T47D (cell line): ENCODE results near the gene NHLRC1.
"Not testable (repeated sequence)": the region's sequence is repeated elsewhere in the genome, so short reads cannot be mapped to it uniquely, and the experiment has no call there.

Experiments
- DNase-seq, 2 experiments: peaks; one replicate each; pipeline versions ENCODE4 v3.0.0 to v3.0.0-alpha.2; 2011 to 2012; ENCODE audit warnings: low read depth in 1 of 2, low spot score in 1 of 2
- JUND ChIP-seq: IDR thresholded peaks from 2 replicates; pipeline ENCODE4 v1.6.1; 2012; ENCODE audit warnings: low read depth
- in situ Hi-C: cut with HindIII; loops from 2 replicates; pipeline ENCODE4 v1.10.0; 2016; ENCODE audit warnings: low sequenced_read_pairs, low pct_unique_long_range_greater_than_20kb

NHLRC1 gene

DNA sequence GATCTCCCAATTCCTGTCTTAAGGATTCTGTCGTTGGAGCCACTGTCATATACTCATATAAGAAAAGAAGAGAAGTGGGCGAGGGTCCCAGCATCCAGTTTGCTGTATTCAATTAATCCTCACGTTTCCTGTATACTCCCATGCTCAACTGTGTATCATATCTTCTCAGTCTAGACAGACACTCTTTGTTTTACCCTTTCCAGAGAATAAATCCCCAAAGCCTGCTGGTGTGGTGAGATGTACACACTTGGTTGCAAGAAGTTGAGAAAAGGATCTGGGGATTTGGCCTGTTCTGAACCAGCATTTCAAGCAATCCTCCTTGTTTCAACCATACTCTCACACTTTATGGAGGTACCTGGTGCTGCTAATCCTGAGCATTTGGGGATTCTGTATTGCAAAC is 29.3 kb upstream of the NHLRC1 start:
- no peak for TF ChIP-seq JUND
- no peak for DNase-seq
- in situ Hi-C loops: no loop called here

DNA sequence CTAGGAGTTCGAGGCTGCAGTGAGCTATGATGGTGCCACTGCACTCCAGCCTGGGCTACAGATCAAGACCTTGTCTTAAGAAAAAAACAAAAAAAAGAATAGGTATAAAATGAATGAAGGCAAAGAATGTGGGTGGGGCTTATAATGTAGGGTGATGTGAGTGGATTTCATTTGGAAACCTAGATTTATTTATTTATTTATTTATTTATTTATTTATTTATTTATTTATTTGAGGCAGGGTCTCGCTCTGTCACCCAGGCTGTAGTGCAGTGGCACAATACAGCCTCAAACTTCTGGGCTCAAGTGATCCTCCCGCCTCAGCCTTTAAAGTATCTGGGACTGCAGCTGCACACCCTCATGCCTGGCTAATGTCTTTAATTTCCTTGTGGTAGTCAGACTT is 28.9 kb upstream of the NHLRC1 start:
- in situ Hi-C loops, DNase-seq: not testable (repeated sequence)

DNA sequence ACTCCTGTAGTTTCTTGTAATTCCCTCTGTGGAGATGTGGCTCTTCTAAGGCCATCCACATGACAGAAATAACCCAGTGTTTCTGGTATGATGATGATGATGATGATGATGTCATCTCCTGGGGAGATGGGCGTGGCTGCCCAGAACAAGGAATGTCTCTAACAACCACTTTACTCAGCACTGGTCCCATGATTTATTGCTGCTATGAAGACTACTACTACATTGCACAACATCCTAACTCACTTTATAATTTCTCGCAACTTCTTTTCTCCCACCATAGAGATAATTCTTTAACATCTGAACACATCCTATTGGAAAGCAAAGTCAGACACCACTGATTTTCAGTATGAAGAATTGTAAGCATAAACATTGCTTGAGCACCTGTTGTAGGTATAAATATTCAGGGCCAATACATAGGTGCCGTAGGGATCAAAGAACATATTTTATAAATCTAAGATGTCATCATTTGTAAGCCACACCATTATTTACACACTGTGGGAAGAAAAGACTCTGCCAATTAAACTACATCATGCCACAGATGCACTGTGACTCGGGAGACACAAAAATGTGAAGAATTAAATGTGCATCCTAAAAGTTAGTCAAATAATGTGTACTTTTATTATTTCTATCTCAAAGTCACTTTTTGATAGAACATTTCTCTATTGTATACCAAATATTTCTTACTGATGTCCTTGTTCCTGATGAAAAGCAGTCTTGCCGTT is 26.0 kb upstream of the NHLRC1 start:
- DNase-seq: no peak
- no peak for TF ChIP-seq JUND
- in situ Hi-C loops: no loop called here

DNA sequence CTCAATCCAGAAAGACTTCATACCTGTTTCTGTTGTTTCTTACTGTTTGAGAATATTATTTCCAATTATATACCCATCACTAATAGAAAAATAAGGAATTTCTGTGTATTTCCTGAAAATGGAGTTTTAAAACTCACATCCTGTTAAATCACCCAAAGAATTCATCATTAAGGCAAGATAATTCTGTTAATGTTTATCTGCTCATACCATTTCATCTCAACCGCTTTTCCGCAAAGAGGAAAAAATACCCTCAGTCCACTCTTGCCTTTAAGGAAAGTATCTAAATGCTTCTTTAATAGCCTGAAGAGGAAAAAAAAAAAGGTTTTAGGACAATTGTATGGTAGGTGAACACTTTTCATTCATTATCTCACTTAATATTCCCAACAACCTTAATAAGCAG is 25.1 kb upstream of the NHLRC1 start:
- in situ Hi-C loops: no loop called here
- no peak for TF ChIP-seq JUND
- no peak for DNase-seq

DNA sequence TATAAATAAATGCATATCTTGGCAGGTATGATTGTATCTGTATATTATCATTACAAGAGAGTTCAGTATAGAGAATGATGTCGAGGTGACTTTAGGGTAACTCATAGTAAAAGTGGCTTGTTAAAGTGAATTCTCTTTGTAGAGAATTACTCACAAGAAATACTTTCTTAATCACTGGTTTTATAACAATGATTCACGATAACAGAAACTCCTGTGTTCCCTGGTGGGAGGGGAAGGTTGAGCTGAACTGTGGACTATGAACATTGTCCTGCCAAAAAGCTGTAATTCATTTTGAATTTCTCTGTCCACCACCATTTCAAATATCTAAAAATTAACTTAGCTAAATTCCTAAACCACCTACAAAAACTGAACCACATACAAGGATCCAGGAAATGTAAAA is 24.7 kb upstream of the NHLRC1 start:
- DNase-seq: no peak
- in situ Hi-C loops: no loop called here
- TF ChIP-seq JUND: no peak

DNA sequence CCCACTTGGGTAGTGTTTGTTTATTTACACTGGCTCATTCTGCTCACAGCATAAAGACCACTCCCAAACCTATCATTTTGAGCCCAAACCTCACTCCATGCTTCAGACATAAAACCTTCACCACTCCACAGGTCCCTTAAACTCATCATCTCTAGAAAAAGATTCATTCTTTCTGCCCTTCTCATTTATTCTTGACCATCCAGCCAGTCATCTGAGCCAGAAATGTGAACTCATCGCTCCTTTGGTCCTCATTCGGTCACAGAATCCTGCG is 20.0 kb upstream of the NHLRC1 start:
- in situ Hi-C loops: no loop called here

DNA sequence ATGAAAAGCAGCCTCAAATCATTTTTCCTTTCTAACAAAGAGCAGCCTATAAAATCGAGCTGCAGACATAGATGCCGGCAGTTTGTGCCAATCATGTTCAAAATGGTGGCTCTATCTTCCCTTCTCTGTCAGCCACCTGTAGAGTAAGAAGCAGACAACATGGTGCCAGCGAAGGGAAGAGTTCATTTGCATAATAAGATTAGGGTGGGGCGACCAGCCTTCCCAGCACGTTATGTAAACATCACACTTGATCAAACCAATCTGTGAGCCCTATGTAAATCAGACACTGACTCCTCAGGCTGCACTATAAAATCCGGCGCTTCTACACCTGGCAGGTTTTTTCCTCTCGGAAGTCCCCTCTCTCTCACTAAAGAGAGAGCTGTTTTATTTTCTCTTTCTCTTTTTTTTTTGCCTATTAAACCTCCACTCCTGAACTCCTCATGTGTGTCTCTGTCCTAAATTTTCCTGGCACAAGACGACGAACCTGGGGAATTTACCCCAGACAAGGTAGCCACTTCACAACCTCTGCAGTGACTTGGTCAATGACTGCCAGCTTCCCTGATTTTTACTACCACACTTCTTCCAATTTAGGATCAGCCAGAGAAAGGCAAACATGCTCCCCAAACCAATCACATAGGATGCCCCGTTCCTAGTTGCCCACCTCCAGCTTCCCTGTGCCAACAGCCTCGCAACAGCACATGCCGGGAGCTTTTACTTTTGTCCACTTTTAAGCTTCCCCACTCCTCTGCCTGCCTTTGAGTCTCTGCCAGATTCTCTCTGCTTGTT is 19.5 kb upstream of the NHLRC1 start:
- in situ Hi-C loops: no loop called here
- TF ChIP-seq JUND: no peak
- peak in 1 of 2 experiments; percentile 72 for DNase-seq

More for the DNA sequence above, 20.0 kb upstream of the NHLRC1 start:
- TF ChIP-seq JUND: no peak
- no peak for DNase-seq

DNA sequence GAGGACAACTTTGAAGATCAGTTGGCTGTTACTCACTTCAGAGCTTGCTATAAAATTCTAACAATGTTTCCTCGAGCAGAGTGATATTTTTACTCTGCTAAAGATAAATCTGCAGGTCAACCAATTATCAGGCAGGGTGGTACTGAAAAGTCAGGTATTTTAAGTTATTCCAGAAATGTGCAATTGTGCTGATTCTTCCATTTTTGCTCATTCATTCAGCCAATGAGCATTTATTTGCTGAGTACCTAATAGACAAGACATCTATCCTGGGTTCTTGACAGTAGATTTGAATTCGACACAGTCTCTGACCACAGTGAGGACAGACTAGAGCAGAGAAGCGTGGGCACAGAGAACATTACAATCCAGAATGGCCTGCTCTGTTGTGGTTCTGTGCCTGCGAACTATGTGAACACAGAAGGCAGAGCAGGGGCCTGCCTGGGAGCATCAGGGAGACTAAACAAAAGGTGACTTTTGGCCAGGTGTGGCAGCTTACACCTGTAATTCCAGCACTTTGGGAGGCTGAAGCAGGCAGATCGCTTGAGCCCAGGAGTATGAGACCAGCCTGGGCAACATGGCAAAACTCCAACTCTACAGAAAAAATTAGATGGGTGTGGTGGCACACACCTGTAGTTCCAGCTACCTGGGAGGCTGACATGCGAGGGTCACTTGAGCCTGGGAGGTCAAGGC is 17.6 kb upstream of the NHLRC1 start:
- DNase-seq: no peak
- TF ChIP-seq JUND: no peak
- in situ Hi-C loops: no loop called here

DNA sequence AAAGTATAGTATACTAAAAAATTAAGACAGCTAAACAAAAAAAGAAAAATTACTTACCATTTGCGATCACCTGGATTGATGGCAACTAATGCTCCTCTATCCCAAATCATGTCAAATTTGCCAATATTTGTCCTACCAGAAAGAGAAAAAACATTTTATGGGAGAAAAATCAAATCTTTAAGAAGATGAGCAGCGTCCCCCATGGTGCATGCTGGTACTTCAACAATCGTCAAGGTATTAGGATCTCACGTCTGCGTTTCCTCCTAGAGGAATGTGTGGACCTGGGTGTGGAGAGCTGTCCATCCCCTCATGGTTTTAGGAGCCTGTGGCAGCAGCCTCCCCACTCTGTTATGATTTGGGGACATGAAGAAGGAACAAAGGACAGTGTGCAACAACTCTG is 16.4 kb upstream of the NHLRC1 start:
- DNase-seq: no peak
- in situ Hi-C loops: no loop called here
- TF ChIP-seq JUND: no peak

DNA sequence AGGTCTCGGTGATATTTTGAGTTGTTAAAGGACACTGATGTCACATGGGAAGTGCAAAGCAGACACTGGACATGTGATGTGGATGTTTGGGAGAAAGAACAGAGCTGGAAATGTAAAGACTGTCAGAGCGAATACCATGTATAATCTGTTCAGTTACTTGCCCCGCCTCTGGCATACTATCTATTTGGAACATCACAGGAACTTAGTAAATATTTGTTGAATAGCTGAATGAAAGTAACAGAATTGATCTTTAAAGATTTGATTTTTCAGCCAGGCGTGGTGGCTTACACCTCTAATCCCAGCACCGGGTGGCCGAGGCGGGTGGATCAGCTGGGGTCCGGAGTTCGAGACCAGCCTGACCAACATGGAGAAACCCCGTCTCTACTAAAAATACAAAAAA is 13.8 kb upstream of the NHLRC1 start:
- in situ Hi-C loops: no loop called here
- no peak for TF ChIP-seq JUND
- no peak for DNase-seq

DNA sequence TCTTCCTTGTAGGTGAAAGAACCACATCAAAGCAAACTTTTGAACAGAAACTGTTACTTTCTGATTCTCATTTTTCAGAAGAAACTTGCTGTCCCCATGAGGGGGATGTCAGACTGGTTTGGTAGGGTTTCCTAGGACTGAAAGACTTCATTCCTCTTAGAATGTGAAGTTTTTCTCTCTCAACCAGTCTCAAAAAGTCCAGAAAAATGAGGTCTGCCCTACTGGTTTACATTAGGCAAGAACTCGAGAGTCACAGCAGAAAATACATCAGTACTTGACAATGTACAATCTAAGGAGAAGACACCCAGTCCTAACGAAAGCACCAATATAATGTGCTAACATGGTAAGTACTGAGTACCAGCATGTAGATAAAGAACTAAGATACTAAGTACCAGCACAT is 12.7 kb upstream of the NHLRC1 start:
- DNase-seq: no peak
- in situ Hi-C loops: no loop called here
- no peak for TF ChIP-seq JUND

DNA sequence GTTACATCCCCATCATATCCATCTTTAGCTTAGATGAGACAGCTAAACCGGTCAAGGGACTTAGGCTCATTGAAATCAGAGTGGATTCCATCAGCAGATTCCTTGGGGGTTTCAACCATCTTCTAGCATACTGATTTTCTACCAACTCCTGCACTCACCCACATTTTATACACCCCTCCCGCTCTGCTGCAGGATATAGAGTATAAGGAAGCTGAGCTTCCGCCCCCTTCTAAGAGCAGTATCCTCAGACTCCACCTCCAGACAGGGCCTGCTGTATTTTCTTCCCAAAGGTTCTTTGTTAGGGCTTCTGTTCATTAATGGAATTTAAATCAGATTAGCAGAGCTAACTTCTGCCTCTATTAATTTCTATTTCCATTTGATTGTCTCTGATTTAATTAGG is 9.9 kb upstream of the NHLRC1 start:
- TF ChIP-seq JUND: no peak
- no peak for DNase-seq
- in situ Hi-C loops: no loop called here

DNA sequence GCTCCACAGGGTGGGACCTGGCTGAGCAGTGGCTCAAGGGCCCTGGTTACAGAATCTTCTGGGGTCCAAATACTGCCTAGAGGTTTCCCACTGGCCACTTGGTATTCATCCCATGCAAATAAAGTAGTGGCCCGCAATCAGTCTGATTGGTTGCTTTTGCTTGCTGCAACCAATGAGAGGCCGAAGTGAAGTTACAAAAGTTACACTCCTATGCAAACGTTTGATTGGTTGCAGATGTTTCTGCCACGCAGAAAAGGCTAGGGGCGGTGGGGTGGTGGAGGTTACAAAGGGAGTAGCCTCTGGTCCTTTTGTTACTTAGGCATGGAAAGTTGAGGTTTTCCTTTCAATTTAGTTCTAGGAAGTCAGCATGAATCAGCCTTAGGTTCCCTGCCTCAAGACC is 3.6 kb upstream of the NHLRC1 start:
- in situ Hi-C loops: no loop called here
- TF ChIP-seq JUND: no peak
- no peak for DNase-seq
